ENCODE measurements around the gene FKBP2. TPM values are rescaled to one million over a fixed set of nuclear protein-coding genes. Genes with fewer than 3 reads are reported as not detected.

Gene FKBP2
- total and polyA plus RNA-seq, 2 of the 13 experiments (the other 11 are each of a cell fraction or from before 2014, with no cell fraction given) = 30.1 to 53.3 TPM

GRCh38 chr11:64245401-64245796 lies 4.5 kb downstream of the FKBP2 start (continued):
- TF ChIP-seq ZNF567 (CRISPR knock-in tag; IDR thresholded peaks at IDR 0.05; ENCODE audit: borderline replicate concordance) (no peak), MIXL1 (CRISPR knock-in tag; IDR thresholded peaks at IDR 0.05) (no peak), ZNF652 (CRISPR knock-in tag; IDR thresholded peaks at IDR 0.05; ENCODE audit: borderline replicate concordance, low read depth) (no peak), ZNF432 (CRISPR knock-in tag; IDR thresholded peaks at IDR 0.05; ENCODE audit: borderline replicate concordance) (no peak), ZNF740 (CRISPR knock-in tag; IDR thresholded peaks at IDR 0.05) (peak; percentile 49; the same call in 1 of the 2 replicates), ZNF143 (CRISPR knock-in tag; IDR thresholded peaks at IDR 0.05) (no peak), ZC3H4 (CRISPR knock-in tag; IDR thresholded peaks at IDR 0.05; ENCODE audit: borderline replicate concordance) (no peak), CENPX (CRISPR knock-in tag; IDR thresholded peaks at IDR 0.05) (no peak), ZNF543 (CRISPR knock-in tag; IDR thresholded peaks at IDR 0.05) (no peak), HOXA3 (CRISPR knock-in tag; IDR thresholded peaks at IDR 0.05) (no peak), KLF15 (CRISPR knock-in tag; IDR thresholded peaks at IDR 0.05; ENCODE audit: borderline replicate concordance) (no peak), ZBTB46 (CRISPR knock-in tag; IDR thresholded peaks at IDR 0.05; ENCODE audit: borderline replicate concordance) (no peak), AGO1 (IDR thresholded peaks at IDR 0.05; ENCODE audit: low read depth, low read length, poor library complexity, severe bottlenecking) (peak; percentile 20), ZNF788 (CRISPR knock-in tag; IDR thresholded peaks at IDR 0.05; ENCODE audit: borderline replicate concordance) (no peak), ATAD3A (CRISPR knock-in tag; IDR thresholded peaks at IDR 0.05) (no peak), SNRNP70 (IDR thresholded peaks at IDR 0.05; ENCODE audit: low read depth, low read length) (no peak), ZNF547 (CRISPR knock-in tag; IDR thresholded peaks at IDR 0.05) (no peak), ZSCAN21 (CRISPR knock-in tag; IDR thresholded peaks at IDR 0.05; ENCODE audit: borderline replicate concordance) (no peak), RFX3 (CRISPR knock-in tag; IDR thresholded peaks at IDR 0.05) (no peak), FOXC1 (CRISPR knock-in tag; IDR thresholded peaks at IDR 0.05; ENCODE audit: borderline replicate concordance) (no peak), FOXJ3 (CRISPR knock-in tag; IDR thresholded peaks at IDR 0.05; ENCODE audit: borderline replicate concordance) (no peak), IRF9 (CRISPR knock-in tag; IDR thresholded peaks at IDR 0.05; ENCODE audit: borderline replicate concordance) (no peak)
- TF ChIP-seq, protein P1, sequence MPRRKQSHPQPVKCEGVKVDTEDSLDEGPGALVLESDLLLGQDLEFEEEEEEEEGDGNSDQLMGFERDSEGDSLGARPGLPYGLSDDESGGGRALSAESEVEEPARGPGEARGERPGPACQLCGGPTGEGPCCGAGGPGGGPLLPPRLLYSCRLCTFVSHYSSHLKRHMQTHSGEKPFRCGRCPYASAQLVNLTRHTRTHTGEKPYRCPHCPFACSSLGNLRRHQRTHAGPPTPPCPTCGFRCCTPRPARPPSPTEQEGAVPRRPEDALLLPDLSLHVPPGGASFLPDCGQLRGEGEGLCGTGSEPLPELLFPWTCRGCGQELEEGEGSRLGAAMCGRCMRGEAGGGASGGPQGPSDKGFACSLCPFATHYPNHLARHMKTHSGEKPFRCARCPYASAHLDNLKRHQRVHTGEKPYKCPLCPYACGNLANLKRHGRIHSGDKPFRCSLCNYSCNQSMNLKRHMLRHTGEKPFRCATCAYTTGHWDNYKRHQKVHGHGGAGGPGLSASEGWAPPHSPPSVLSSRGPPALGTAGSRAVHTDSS (CRISPR knock-in tag; conservative IDR thresholded peaks at IDR 0.05) = no peak
- TF ChIP-seq, protein P2, sequence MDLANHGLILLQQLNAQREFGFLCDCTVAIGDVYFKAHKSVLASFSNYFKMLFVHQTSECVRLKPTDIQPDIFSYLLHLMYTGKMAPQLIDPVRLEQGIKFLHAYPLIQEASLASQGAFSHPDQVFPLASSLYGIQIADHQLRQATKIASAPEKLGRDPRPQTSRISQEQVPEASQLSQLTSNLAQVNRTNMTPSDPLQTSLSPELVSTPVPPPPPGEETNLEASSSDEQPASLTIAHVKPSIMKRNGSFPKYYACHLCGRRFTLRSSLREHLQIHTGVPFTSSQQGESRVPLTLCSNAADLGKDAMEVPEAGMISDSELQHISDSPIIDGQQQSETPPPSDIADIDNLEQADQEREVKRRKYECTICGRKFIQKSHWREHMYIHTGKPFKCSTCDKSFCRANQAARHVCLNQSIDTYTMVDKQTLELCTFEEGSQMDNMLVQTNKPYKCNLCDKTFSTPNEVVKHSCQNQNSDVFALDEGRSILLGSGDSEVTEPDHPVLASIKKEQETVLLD (CRISPR knock-in tag; IDR thresholded peaks at IDR 0.05; ENCODE audit: low read depth) = 0 out of 2 replicates have a peak, but pooled peaks have one; percentile 23

Data from HepG2 (cell line).